ENCODE data around the gene GH2.
A peak's percentile ranks its signal among the peaks of the same experiment; 100 is the strongest.
"Not testable (repeated sequence)": the region's sequence is repeated elsewhere in the genome, so short reads cannot be mapped to it uniquely, and the experiment has no call there.

The GH2 gene

GRCh38 chr17:63871646-63872365, 9.9 kb downstream of the GH2 start:
- not testable (repeated sequence) for DNase-seq

GRCh38 chr17:63870292-63870665, 11.5 kb downstream of the GH2 start:
- not testable (repeated sequence) for DNase-seq

DNA sequence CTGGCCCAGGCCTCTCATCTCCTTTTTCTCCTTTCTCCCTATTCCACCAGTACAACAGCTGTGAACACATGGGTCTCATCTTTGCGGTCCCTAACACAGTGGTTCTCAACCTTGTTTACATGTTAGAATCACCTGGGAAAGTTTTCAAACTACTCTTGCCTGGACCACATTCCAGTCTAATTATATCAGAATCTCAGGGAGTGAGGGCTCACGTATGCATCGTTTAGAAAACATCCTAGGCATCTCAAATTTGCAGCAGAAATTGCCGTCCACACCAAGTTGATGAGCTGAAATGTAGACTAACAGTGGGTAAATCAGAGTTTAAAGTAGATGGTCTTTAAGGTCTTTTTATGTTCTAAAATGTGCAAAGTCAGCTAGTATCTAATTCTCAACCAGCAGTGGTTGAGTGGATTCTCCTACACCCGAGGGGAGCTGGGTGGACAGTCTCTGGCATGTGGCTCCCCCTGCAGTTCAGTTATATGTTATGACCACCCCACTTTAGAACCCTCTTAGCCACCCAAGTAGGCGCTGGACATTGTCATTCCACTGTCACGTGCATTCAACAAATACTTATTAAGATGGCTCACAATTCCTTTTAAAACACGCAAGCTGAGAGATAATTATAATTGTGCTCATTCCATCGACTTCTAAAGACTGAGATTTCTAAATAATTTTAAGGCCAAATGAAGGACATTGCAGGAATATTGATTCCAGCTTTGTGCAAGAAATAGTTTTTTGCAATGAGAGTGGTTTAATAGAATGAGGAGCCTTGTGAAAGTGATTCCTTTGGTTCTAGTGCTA, 12.1 kb downstream of the GH2 start:
- DNase-seq = not testable (repeated sequence)

- DNase-seq = not testable (repeated sequence)
Measured at GRCh38 chr17:63866625-63867024, 15.1 kb downstream of the GH2 start.

- no peak for DNase-seq
Measured at GRCh38 chr17:63859257-63859656, 22.5 kb downstream of the GH2 start.

- DNase-seq = not testable (repeated sequence)
Measured at GRCh38 chr17:63856425-63856824, 25.3 kb downstream of the GH2 start.

GRCh38 chr17:63855185-63855584, 26.6 kb downstream of the GH2 start:
- no peak for DNase-seq

DNA sequence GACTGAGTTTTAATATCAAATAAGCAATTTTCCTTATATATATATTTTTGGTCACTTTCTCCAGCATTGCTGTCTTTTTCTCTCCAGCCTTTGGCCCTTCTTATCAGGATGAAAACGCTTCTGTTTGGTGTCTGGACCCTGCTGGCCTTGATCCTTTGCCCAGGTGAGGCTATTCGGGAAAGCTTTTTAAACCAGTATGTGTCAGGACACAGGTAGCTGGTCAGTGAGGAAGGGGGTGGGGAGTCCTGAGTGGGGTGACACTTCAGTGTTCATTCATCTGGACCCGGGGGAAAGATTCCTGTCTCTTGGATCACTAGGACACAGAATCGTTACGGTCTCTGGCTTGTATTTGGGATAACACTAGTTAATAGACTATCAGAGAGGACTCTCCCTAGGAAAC, 27.0 kb downstream of the GH2 start:
- no peak for DNase-seq

DNA sequence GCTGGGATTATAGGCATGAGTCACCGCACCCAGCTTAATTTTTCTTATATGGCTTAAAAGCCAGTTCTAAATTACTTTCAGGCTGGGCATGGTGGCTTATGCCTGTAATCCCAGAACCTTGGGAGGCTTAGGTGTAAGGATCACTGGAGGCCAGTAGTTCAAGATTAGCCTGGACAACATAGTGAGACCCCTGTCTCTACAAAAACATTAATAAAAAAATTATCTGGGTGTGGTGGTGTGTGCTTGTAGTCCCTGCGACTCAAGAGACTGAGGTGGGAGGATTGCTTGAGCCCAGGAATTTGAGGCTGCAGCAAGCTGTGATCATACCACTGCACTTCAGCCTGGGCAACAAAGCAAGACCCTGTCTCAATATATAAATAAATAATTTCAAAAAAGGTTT, 28.5 kb downstream of the GH2 start:
- no peak for DNase-seq

GRCh38 chr17:63850401-63850800, 31.3 kb downstream of the GH2 start:
- DNase-seq = no peak

DNA sequence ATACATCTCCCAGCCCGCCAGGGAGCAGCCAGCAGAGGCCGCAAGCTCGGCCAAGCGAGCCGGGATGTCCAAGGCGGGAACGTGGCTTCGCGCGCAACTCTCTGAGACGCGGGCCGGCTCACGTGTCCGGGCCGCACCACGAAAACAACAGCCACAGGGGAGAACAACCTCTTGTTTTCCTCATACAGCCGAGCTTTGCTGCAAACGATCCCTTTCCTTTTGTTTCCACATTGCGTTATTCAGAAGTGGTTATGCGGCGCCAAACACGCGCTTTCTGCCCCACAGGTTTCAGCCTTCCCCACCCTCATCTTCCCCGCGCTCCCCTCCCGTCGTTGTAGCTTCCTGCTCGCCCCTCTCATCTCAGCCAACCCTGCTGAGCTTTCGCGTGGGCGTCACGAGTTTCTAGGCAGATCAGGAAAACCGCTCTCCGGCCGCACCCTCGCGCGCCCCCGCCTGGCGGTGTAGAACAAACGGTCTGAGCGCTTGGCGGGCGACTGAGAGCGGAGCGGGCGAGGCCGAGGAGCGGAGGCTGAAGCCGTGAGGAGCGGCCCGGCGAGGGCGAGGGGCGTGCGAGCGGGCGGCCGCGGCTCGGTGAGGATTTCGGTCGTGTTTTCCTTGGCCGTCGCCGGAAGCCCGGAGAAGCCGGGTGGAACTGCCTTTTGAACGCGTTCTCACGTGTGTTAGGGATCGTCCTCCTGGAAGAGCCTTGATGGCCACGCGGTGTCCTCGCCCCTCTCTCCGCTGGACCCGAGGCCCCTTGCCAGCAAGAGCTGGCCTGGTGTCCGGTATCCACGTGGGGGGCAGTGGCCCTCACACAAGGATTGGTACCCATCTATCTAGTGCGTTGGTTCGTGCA, 32.7 kb downstream of the GH2 start:
- DNase-seq = peak; percentile 66

- no peak for DNase-seq
Measured at GRCh38 chr17:63847525-63848249, 34.1 kb downstream of the GH2 start.

- DNase-seq = no peak
Measured at GRCh38 chr17:63845509-63845908, 36.2 kb downstream of the GH2 start.

DNA sequence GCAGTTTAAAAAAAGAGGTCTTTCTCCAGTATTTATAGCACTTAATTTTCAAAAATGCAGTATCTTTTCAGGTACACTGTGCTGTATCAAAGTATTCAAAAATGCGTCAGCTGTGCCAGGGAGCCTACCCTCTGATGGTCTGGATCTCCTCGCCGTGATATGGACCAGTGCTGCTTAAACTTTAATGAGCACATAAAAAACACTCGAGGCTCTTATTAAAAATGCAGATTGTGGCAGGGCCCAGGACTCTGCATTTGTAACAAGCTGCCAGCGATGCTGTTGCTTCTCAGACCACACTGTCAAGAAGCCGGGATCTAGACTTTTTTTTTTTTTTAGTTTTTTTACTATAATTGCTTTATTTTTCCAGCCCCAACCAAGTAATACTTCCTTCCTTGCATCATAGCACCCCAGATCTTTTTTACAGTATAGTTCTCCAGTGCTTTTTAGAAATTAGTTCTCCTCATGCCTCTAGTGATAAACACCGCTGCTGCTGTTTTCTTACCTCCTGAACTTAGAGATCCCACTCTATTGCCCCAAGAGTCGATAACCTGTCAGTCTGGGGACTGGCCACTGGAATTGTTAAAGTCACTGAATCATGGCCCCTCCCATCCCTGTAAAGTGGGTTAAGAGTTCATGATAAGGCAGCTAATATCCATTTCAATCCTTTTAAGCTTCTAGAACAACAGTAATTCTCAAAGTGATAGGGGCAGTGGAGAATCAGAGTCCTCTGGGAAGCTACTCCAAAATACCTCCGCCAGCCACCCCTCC, 37.6 kb downstream of the GH2 start:
- DNase-seq = no peak

DNA sequence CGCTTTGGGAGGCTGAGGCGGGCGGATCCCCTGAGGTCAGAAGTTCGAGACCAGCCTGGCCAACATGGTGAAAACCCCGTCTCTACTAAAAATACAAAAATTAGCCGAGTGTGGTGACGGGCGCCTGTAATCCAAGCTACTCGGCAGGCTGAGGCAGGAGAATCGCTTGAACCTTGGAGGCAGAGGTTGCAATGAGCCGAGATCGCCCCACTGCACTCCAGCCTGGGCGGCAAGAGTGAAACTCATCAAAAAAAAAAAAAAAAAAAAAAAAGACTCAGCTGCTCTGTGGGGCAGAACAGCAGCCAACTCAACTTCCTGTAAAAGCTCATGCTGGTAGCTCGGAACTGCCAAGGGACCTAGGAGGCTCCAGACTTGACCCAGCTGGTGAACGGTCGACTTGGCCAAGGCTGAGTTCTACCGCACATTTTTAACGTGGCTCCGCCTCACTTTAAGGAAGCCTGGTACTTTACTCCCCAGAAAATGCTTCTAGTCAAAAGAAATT, 38.3 kb downstream of the GH2 start:
- DNase-seq = not testable (repeated sequence)

GRCh38 chr17:63842540-63843386, 39.0 kb downstream of the GH2 start, which contains the start of gene SMARCD2:
Gene SMARCD2, minus strand, starts transcription at chr17:63842685. Its CDS starts 11 bp downstream, at chr17:63842674.
- peak; percentile 96 for DNase-seq

DNA sequence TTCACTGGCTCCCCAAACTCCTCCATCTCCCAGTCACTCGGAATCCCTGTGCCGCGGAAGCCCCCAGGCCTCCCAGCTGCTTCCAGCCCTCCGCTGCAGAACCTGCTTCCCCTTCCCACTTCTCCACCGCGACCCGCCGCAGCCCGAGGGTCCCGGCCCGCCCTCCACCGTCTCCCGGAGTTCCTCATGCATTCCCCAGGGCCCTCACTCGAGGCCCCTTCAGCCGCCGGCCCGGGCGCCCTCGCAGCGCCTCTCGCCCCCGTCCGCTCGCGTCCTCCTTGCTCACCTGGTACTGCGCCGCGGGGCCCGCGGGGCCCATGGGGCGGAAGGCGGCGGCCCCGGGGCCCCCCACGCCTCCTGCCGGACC, 39.6 kb downstream of the GH2 start:
- no peak for DNase-seq

DNA sequence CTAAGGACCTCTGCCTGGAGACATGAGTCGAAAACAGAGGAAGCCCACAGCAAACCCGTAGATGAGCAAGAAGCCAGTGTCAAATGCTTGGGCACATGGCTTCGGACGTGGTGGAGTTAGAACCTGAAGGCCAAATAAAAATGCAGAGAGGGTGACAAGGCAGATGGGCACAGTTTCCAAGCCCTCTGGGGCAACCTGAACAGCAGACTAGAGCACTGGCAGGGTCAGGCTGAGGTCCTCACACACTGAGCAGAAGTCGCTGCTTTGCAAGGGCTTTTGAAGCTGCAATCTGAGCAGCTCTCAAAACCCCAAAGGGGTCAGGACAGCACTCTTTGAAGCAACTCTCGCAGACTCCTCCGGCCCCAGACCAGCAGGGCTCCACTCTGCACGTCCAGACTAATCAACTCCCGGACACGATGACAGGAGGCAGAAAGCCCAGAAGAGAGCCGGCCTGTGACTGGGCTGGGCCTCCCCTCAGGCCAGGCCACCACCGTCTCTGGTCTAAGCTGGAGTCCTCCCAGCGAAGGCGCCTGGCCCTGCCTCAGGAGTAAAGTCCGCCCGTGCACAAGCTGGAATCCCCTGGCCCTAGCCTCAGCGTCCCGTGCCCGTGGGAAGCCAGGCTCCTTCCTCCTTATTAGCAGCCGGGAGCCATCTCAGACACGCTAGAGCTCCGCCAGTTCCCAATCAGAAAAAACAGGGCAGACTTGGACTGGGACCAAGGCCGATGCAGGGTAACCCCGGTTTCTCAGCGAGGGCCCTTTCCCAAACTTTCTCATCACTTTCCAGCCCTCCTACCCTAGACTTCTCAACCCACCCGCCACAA, 40.2 kb downstream of the GH2 start:
- DNase-seq = no peak

DNA sequence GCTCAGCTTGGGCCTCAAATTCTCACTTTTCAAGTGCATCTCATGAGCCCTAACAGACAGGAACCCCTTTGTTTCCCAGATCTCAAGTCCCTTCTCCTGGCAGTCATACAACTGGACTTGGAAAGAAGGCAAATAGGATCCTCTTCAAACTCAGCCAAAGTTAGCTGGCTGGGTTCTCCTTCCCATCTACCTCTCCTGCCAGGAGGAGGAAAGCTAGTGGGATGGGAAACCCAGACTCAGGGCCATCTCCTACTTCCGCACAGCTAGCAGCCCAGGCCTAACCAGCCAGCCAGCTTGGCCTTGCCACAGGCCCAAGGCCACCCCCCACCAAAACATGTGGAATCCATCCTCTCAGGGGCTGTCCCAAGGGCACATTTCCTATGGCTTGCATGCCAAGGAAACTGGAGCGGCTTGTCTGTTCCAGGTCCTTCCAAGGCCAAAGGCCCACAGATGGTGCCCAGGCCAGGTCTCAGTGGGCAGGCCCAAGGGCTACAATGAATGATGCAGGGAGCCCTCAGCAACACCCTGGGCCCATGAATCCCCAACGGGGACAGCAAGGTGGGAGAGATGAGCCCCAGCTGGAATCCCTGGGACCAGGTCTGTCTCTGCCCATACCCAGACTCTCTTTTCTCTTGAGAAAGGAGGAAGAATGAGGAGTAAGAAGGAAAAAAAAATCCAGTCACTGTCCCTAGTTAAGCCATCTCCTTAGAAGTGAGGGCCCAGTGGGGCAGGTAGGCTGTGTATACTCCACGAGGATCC, 41.0 kb downstream of the GH2 start:
- DNase-seq = no peak
